Measurements from ENCODE around the gene PRSS8. TPM values are rescaled to one million over a fixed set of nuclear protein-coding genes. Genes with fewer than 3 reads are reported as not detected.
"Not testable (repeated sequence)": the region's sequence is repeated elsewhere in the genome, so short reads cannot be mapped to it uniquely, and the experiment has no call there.

The PRSS8 gene
- total RNA-seq, 1 experiment from 2014 or later = 32.6 TPM

DNA sequence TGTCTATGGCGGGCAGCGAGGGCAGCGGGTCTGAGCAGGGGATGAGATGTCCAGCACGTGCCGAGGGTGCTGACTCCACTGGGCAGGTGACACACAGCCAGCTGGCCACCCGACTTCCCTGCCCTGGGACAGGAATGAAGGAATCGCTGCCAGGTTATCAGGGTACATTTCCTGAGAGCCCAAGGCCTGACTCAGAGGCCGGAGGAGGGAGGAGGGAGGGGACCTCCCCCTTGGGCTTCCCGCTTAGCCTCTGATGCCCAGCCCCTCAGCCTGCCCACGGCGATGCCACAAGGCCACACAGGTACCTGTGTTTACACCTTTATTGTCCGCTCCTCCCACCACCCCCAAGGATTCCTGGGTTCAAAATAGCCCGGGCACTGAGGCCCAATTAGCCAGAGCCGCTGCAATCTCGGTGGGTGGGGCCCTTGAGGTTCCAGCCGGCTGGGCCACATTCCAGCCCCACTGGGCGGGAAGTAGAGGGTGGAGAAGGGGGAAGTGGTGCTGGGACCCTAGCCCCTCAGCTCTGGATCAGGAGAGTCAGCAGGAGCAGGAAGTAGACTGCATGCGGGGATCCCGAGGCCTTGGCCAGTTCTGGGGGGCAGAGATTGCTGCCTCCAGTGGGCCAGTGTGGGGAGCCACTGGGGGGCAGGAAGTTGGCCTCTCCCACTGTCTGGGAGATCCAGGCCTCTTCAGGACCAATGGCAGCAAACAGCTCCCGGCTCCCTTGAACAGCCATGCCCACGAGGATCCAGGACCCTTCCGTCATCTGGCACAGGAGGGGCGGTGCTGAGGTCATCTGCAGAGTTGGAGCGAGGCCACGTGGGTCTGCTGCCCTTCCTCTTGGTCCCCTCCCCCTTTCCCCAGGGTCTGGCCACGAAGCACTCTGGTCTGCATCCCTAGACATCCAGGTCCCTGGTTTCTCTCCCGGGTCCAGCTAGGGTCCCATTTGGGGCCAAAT is 3.4 kb upstream of the PRSS8 start:
- peak overlapping the region; percentile 66 for H3K4me3 Mint-ChIP-seq (ENCODE audit: unreplicated experiment)
- peaks cover 33% of the 10 kb centered on the region for H3K4me1 Mint-ChIP-seq (ENCODE audit: insufficient read depth, unreplicated experiment)
- BruUV-seq (replicated peaks) = no TSS peak
- H3K9me3 Mint-ChIP-seq (ENCODE audit: unreplicated experiment) = no peaks in the 10 kb centered on the region
- H3K27ac Mint-ChIP-seq (ENCODE audit: low read depth, unreplicated experiment) = peak overlapping the region; percentile 9
- H3K36me3 Mint-ChIP-seq (ENCODE audit: insufficient read depth, unreplicated experiment) = peaks cover 2% of the 10 kb centered on the region
- TF ChIP-seq, protein P1, sequence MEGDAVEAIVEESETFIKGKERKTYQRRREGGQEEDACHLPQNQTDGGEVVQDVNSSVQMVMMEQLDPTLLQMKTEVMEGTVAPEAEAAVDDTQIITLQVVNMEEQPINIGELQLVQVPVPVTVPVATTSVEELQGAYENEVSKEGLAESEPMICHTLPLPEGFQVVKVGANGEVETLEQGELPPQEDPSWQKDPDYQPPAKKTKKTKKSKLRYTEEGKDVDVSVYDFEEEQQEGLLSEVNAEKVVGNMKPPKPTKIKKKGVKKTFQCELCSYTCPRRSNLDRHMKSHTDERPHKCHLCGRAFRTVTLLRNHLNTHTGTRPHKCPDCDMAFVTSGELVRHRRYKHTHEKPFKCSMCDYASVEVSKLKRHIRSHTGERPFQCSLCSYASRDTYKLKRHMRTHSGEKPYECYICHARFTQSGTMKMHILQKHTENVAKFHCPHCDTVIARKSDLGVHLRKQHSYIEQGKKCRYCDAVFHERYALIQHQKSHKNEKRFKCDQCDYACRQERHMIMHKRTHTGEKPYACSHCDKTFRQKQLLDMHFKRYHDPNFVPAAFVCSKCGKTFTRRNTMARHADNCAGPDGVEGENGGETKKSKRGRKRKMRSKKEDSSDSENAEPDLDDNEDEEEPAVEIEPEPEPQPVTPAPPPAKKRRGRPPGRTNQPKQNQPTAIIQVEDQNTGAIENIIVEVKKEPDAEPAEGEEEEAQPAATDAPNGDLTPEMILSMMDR (IDR thresholded peaks at IDR 0.05; ENCODE audit: unreplicated experiment) = no peak
- intact Hi-C loops (cut with micrococcal nuclease) = no loop called here
- peak; percentile 83 for DNase-seq (ENCODE audit: unreplicated experiment)
- H3K27me3 Mint-ChIP-seq (ENCODE audit: insufficient read depth, unreplicated experiment) = no peaks in the 10 kb centered on the region
- CTCF ChIA-PET = interaction anchor here (0.6 to 1.2 kb wide), 5 partner anchors 37 to 759 kb away, joined by 3 to 4 read pairs (median 4); no protein-coding TSS in a partner anchor
- POLR2A ChIA-PET = interaction anchor here (0.7 to 12.0 kb wide), 8 partner anchors 10 to 1049 kb away, joined by 3 to 201 read pairs (median 4); partner anchors contain the start of genes ARMC5, FUS, KAT8 and ZNF646

DNA sequence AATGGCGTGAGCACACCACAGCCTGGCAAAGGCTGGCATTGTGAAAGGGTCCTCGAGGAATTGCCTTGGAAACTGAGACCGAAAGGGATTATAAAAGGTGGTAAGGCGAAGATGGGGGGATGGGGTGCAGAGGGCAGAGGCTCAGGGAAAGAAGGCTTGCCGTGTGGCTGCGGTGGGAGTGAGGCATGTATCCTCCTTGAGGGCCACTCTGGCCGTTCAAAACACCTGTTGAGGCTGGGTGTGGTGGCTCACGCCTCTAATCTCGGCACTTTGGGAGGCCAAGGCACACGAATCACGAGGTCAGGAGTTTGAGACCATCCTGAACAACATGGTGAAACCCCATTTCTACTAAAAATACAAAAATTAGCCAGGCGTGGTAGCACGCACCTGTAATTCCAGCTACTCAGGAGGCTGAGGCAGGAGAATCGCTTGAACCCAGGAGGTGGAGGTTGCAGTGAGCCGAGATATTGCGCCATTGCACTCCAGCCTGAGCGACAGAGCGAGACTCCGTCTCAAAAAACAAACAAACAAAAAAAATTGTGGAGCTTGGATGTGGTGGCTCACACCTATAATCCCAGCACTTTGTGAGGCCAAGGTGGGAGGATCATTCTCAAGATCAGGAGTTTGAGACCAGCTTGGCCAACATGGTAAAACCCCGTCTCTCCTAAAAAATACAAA is 1.4 kb upstream of the PRSS8 start:
- H3K4me3 Mint-ChIP-seq (ENCODE audit: unreplicated experiment); DNase-seq (ENCODE audit: unreplicated experiment); H3K27me3 Mint-ChIP-seq (ENCODE audit: insufficient read depth, unreplicated experiment); H3K27ac Mint-ChIP-seq (ENCODE audit: low read depth, unreplicated experiment); intact Hi-C loops (cut with micrococcal nuclease); BruUV-seq (replicated peaks); H3K9me3 Mint-ChIP-seq (ENCODE audit: unreplicated experiment): not testable (repeated sequence)
- Mint-ChIP-seq H3K36me3 (ENCODE audit: insufficient read depth, unreplicated experiment) (peaks cover 18% of the 10 kb centered on the region), H3K4me1 (ENCODE audit: insufficient read depth, unreplicated experiment) (peaks cover 38% of the 10 kb centered on the region)
- POLR2A ChIA-PET = interaction anchor here (0.6 to 12.0 kb wide), 4 partner anchors 18 to 63 kb away, joined by 3 to 201 read pairs (median 16); partner anchors contain the start of genes FUS, KAT8, ZNF646 and ZNF668
- CTCF ChIA-PET = interaction anchor here (0.6 to 2.0 kb wide), 10 partner anchors 19 to 323 kb away, joined by 3 to 7 read pairs (median 3); partner anchors contain the start of gene KAT8

DNA sequence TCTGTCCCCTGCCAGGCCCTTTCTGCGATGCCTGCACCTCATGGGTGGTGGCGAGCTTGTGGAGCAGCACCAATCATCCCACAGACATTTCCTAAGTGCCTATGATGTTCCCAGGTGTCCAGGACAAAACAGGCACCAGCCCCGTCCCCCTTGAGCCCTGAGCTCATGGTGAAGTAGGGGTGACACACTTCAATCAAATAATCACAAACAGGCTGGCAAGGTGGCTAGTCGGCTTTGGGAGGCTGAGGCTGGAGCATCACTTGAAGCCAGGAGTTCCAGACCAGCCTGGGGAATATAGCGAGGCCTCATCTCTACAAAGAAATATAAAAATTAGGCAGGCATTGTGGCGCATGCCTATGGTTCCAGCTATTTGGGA is 748 bp upstream of the PRSS8 start:
- Mint-ChIP-seq H3K36me3 (ENCODE audit: insufficient read depth, unreplicated experiment) (peaks cover 19% of the 10 kb centered on the region), H3K27me3 (ENCODE audit: insufficient read depth, unreplicated experiment) (no peaks in the 10 kb centered on the region), H3K9me3 (ENCODE audit: unreplicated experiment) (no peaks in the 10 kb centered on the region), H3K4me3 (ENCODE audit: unreplicated experiment) (peak overlapping the region; percentile 85), H3K27ac (ENCODE audit: low read depth, unreplicated experiment) (peak overlapping the region; percentile 6), H3K4me1 (ENCODE audit: insufficient read depth, unreplicated experiment) (peaks cover 34% of the 10 kb centered on the region)
- DNase-seq (ENCODE audit: unreplicated experiment) = no peak
- TF ChIP-seq, protein P1 (IDR thresholded peaks at IDR 0.05; ENCODE audit: unreplicated experiment) = no peak
- CTCF ChIA-PET = interaction anchor here (0.6 to 2.0 kb wide), 7 partner anchors 18 to 312 kb away, joined by 3 to 7 read pairs (median 3); partner anchors contain the start of gene KAT8
- POLR2A ChIA-PET = interaction anchor here (0.6 to 12.0 kb wide), 8 partner anchors 9 to 322 kb away, joined by 3 to 201 read pairs (median 8); partner anchors contain the start of genes ARMC5, BCKDK, FUS and KAT8
- intact Hi-C loops (cut with micrococcal nuclease) = no loop called here
- BruUV-seq (replicated peaks) = no TSS peak

DNA sequence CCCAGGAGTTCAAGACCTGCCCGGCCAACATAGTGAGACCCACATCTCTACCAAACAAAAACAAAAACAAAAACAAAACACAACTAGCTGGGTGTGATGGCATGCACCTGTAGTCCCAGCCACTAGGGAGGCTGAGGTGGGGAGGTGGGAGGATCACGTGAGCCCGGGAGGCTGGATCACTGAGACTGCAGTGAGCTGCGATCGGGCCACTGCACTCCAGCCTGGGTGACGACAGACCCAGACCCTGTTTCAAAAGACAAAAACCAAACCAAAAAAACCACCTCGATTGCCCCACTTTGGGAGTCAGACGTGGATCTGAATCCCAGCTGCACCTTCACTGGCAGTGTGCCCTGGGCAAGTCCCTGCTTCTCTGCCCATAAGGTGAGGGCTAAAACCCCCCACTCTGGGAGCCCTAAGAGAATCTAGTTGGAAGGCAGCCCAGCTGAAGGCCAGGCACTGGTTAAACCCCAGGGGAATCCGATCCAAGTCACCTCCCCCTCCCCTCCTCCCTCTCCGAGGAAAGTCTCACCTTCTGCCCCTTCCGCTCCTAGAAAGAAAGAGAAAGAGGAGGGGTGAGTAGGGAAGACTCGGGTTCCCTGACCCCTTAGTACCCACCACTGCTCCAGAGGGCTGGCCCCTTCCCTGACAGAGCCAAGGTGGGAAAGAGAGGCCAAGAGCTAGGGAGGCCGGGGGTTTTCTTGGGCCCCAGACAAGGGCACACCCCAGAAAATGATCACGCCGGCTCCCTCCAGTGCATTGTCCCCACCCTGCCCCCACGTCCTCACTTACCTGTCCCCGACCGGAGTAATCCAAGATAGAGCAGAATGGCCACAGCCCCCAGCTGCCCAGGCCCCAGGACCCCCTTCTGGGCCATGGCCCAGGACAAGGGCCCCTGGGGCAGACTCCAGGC is 647 bp downstream of the PRSS8 start:
- Mint-ChIP-seq H3K9me3 (ENCODE audit: unreplicated experiment) (no peaks in the 10 kb centered on the region), H3K27me3 (ENCODE audit: insufficient read depth, unreplicated experiment) (no peaks in the 10 kb centered on the region), H3K36me3 (ENCODE audit: insufficient read depth, unreplicated experiment) (peaks cover 19% of the 10 kb centered on the region), H3K4me1 (ENCODE audit: insufficient read depth, unreplicated experiment) (peaks cover 28% of the 10 kb centered on the region), H3K4me3 (ENCODE audit: unreplicated experiment) (peak overlapping the region; percentile 85), H3K27ac (ENCODE audit: low read depth, unreplicated experiment) (peak overlapping the region; percentile 6)
- TF ChIP-seq, protein P1 (IDR thresholded peaks at IDR 0.05; ENCODE audit: unreplicated experiment) = no peak
- BruUV-seq (replicated peaks) = TSS peak; percentile 64
- intact Hi-C loops (cut with micrococcal nuclease) = loop anchor here (1.0 kb wide), 1 partner anchor 17 kb away; no protein-coding TSS in a partner anchor
- CTCF ChIA-PET = interaction anchor here (0.5 to 2.0 kb wide), 13 partner anchors 16 to 748 kb away, joined by 3 to 7 read pairs (median 3); partner anchors contain the start of genes ARMC5, KAT8 and ZNF267
- DNase-seq (ENCODE audit: unreplicated experiment) = peak; percentile 88
- POLR2A ChIA-PET = interaction anchor here (0.7 to 12.0 kb wide), 12 partner anchors 10 to 324 kb away, joined by 3 to 201 read pairs (median 6); partner anchors contain the start of genes ARMC5, BCKDK, FUS and KAT8
